ENCODE data around the gene ENTPD2.

Gene ENTPD2

DNA sequence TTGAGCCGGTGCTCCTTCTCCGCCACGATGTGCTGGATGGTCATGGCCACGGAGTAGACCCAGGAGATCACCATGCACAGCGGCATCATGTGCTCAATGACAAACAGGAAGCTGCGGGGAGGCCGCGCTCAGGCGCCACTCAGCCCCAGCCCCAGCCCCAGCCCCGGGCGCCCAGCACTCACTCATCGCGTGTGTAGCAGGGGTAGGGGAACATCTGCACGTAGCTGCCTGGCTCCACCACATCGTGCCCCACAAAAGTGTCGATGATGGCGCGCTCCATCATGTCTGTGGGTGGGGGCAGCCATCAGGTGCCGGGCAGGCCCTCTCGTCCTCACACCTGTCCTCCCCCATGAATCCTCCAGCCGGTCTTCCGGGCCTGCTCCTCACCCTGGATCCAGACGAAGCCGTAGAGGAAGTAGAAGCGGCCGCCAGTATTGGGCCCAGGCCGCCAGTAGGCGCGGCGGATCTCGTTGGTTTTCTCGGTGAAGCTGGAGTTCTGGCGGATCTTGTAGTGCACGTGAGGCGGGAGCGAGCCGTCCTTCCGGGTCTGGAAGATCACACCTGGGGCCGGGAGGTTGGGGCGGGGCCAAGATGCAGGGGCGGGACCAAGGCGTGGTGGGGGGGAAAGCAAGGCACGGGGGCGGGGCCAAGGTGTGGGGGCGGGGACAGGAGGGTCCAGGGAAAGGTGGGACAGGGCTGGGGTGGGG lies 35.9 kb downstream of the ENTPD2 start:
- no peaks in the 10 kb centered on the region for H3K4me1 ChIP-seq (ENCODE audit: insufficient read depth, low read length)
- H3K9ac ChIP-seq (ENCODE audit: low read depth, low read length), result no peak overlapping the region
- no peaks in the 10 kb centered on the region for H3K36me3 ChIP-seq (ENCODE audit: insufficient read depth, low read length)
- no peaks in the 10 kb centered on the region for H3K9me3 ChIP-seq (ENCODE audit: control insufficient read depth, insufficient read depth, low read length)

DNA sequence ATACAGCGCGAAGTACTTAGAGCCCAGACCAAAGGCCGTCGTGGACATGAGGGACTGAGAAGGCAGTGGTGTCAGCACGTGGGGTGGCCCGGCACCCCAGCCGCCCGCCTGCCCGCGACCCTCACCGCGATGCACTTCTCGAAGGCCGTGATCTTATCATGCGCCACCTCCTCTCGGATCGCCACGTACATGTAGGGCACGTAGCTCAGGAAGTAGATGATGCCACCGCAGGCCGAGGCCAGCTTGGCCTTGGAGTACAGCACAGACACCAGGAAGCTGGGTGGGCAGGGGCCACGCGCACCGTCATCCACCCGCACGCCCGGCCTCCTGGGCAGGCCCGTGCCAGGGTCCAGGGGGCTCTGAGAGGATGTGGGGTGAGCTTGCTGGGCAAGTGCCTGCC lies 36.8 kb downstream of the ENTPD2 start:
- Histone ChIP-seq H3K4me1 (ENCODE audit: insufficient read depth, low read length) (no peaks in the 10 kb centered on the region), H3K36me3 (ENCODE audit: insufficient read depth, low read length) (no peaks in the 10 kb centered on the region), H3K9ac (ENCODE audit: low read depth, low read length) (no peak overlapping the region), H3K9me3 (ENCODE audit: control insufficient read depth, insufficient read depth, low read length) (no peaks in the 10 kb centered on the region)

DNA sequence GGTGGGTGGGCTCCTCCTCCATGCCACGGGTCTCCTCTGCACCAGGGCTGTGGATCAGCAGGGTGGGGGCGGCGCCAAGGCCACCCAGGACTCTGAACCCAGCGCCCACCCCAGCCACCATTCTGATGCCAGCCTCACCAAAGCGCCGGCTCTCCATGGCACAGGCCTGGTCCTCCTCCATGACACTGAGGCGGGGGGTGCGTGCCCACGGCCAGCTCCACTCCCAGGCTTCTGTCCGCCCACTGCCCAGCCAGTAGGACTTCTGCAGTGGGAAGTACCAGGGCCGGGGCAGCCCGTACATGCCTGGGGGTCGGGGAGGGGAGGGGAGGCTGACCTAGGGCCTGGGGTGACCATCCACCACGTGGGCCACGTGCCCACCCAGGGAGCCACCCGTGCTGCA lies 37.4 kb downstream of the ENTPD2 start:
- Histone ChIP-seq H3K9ac (ENCODE audit: low read depth, low read length) (no peak overlapping the region), H3K4me1 (ENCODE audit: insufficient read depth, low read length) (no peaks in the 10 kb centered on the region), H3K36me3 (ENCODE audit: insufficient read depth, low read length) (no peaks in the 10 kb centered on the region), H3K9me3 (ENCODE audit: control insufficient read depth, insufficient read depth, low read length) (no peaks in the 10 kb centered on the region)

DNA sequence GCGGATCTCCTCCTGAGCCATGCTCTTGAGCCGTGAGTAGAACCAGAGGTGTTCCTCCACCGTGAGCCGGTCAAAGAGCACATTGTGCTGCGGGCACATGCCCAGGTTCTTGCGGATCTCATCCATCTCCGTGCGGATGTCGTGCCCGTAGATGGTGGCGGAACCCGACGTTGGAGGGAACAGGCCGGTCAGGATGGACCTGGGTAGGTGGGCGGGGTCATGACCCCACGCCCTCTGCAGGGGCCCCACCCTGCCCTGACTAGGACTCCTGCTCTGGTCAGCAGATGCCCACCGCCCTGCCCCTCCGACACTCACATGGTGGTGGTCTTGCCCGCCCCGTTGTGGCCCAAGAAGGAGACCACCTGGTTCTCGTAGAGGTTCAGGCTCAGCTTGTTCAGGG lies 37.9 kb downstream of the ENTPD2 start:
- H3K9ac ChIP-seq (ENCODE audit: low read depth, low read length), result no peak overlapping the region
- H3K36me3 ChIP-seq (ENCODE audit: insufficient read depth, low read length), result no peaks in the 10 kb centered on the region
- H3K9me3 ChIP-seq (ENCODE audit: control insufficient read depth, insufficient read depth, low read length), result no peaks in the 10 kb centered on the region
- no peaks in the 10 kb centered on the region for H3K4me1 ChIP-seq (ENCODE audit: insufficient read depth, low read length)

DNA sequence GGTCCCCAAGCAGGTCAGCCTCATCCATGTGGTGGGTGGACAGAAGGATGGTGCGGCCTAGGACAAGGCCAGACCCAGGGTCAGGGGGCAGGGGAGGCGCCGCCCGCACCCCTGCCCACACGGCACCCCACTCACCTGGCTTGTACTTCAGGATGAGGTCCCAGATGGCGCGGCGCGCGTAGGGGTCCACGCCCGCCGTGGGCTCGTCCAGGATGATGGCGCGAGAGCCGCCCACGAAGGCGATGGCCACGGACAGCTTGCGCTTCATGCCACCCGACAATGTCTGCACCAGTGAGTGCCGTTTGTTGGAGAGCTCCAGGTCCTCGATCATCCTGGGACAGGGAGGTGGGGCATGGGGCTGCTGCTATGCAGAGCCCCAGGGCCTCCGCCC lies 38.3 kb downstream of the ENTPD2 start:
- no peaks in the 10 kb centered on the region for H3K9me3 ChIP-seq (ENCODE audit: control insufficient read depth, insufficient read depth, low read length)
- H3K9ac ChIP-seq (ENCODE audit: low read depth, low read length), result no peak overlapping the region
- H3K4me1 ChIP-seq (ENCODE audit: insufficient read depth, low read length), result no peaks in the 10 kb centered on the region
- no peaks in the 10 kb centered on the region for H3K36me3 ChIP-seq (ENCODE audit: insufficient read depth, low read length)

DNA sequence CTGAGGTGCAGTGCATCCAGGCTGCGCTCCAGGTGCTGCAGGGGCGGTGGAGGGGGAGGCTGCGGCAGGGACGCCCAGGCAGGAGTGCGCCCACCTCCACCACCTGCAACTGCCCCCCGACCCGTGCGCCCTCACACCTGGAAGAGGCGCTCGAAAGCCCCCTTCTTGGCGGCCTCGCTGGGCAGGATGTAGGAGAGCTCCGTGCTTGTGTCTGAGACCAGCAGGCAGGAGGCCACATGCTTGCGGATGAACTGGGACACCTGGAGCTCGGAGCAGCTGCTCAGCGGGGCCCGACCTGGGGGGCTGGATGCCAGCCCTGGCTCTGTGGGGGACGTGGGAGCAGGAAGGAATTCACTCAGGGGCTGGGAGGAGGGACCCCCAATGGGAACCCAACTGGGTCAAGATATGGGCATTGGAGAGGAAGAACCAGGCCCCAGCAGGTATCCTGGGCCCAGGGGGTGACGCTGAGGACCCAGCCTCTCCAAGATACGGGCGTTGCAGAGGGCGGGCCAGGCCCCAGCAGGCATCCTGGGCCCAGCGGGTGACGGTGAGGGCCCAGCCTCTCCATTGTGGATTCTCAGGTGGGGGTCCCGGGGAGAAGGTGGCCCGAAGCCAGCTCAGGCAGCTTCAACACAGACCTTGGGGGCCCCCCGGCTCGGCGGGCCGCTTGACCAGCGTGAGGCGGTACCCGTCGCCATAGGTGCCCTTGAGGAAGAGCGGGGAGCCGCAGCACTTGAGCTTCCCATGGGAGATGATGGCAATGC lies 38.9 kb downstream of the ENTPD2 start:
- H3K4me1 ChIP-seq (ENCODE audit: insufficient read depth, low read length), result no peaks in the 10 kb centered on the region
- no peaks in the 10 kb centered on the region for H3K36me3 ChIP-seq (ENCODE audit: insufficient read depth, low read length)
- no peak overlapping the region for H3K9ac ChIP-seq (ENCODE audit: low read depth, low read length)
- H3K9me3 ChIP-seq (ENCODE audit: control insufficient read depth, insufficient read depth, low read length), result no peaks in the 10 kb centered on the region

DNA sequence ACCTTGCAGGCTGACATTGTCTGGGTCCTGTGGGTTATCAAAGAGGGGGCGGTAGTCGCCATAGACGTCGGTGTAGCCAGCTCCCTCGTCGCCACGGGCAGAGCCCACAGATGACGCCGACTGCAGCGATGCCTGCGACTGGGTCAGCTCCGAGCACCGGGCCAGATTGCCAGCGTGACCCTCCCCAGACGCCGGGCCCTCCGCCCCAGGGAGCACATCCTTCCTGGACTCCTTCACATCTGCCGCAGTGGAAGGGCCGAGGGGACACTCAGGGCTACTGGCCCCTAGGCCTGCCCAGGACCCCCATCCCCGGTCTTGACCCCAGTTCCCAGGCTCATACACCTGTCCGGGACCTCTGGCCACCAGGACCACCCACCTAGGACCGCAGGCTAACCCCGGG lies 39.7 kb downstream of the ENTPD2 start:
- Histone ChIP-seq H3K4me1 (ENCODE audit: insufficient read depth, low read length) (no peaks in the 10 kb centered on the region), H3K9me3 (ENCODE audit: control insufficient read depth, insufficient read depth, low read length) (no peaks in the 10 kb centered on the region), H3K9ac (ENCODE audit: low read depth, low read length) (no peak overlapping the region), H3K36me3 (ENCODE audit: insufficient read depth, low read length) (no peaks in the 10 kb centered on the region)

DNA sequence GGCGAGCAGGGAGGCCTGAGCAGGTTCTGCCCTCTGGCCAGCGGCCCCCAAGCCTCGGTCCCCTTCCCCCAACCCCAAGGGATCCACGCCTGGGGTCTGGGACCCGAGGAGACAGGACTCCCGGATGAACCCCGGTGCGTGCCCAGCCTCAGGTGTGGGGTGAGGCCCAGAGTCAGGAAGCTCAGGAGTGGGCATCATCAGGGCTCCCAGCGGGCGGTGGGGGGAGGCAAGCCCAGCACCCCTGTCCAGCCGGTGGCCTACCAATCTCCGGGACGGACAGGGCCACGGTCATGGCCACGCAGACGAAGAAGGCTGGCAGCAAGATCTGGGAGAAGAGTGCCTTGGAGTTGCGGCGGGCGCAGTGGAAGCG lies 40.3 kb downstream of the ENTPD2 start:
- Histone ChIP-seq H3K9me3 (ENCODE audit: control insufficient read depth, insufficient read depth, low read length) (no peaks in the 10 kb centered on the region), H3K4me1 (ENCODE audit: insufficient read depth, low read length) (no peaks in the 10 kb centered on the region), H3K36me3 (ENCODE audit: insufficient read depth, low read length) (no peaks in the 10 kb centered on the region), H3K9ac (ENCODE audit: low read depth, low read length) (no peak overlapping the region)

DNA sequence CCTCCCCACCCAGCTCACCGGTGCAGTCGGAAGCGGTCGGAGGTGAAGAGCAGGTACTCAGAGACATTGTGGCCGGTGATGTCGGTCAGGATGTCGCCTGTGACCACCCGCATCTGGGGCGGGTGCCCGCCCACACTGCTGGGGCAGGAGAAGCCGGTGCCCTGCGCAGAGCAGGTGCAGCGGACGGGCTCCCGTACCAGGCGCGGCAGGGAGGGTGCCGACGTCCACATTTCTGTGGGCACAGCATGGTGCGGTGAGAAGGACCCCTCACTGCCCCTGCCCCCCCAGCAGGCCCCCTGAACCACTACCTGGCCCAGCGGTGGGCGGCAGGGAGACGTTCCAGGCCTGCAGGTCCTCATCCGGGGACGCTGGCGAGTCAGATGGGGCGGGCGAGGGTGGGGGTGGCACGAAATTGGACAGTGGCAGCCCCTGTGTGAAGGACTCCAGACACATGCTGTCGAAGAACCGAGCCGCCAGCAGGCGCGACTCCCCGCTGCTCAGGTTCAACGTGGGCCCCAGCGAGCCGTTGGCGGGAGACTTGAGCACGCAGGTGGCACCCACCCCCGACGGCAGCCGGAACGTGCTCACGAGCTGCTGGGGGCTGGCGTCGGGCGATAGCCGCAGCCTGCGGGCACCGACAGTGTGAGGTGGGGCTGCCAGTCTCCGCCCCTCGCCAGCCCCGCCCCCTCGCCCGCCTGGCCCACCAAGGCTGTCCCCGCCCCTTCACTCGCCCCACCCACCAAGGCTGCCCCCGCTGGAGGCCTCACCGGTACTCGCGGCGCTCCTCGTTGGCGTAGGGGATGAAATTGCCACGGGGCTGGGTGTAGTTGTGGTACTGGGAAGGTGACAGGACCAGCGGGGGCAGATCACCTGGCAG lies 40.9 kb downstream of the ENTPD2 start:
- no peaks in the 10 kb centered on the region for H3K36me3 ChIP-seq (ENCODE audit: insufficient read depth, low read length)

DNA sequence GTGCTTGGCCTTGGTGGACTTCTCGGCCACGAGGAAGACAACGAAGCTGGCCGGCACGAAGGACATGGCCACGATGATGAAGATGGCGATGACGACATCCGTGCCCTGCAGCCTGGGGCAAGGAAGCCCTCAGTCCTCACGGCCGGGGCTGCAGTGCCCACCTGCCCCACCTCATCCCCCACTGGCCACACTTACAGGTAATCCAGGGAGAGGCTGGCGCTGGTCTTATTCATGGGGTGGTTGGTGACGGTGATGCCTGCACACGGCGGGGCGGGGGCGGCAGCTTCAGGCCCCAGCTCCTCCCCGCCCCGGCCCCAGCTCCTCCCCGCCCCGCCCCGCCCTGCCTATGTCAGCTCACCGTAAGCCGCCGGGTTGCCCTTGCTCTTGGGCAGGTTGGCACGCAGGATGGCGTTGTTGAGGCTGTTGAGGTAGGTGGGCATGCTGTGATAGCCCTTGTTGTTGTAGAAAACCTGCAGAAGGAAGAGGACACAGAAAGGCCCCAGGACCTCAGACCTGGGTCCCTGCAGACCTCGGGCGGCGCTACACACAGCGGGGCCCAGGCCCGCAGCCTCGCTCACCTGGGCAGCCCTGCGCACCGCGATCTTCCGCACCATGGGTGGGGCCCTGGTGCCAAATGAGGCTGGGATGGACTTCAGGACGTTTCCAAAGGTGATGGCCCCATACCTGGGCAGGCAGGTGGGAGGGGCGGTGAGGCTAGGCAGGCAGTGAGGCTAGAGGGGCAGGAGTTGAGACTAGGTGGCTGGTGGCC lies 41.8 kb downstream of the ENTPD2 start:
- H3K9ac ChIP-seq (ENCODE audit: low read depth, low read length), result no peak overlapping the region
- H3K9me3 ChIP-seq (ENCODE audit: control insufficient read depth, insufficient read depth, low read length), result no peaks in the 10 kb centered on the region
- no peaks in the 10 kb centered on the region for H3K4me1 ChIP-seq (ENCODE audit: insufficient read depth, low read length)
- H3K36me3 ChIP-seq (ENCODE audit: insufficient read depth, low read length), result no peaks in the 10 kb centered on the region

More for the DNA sequence above, 40.9 kb downstream of the ENTPD2 start:
- Histone ChIP-seq H3K9ac (ENCODE audit: low read depth, low read length) (no peak overlapping the region), H3K4me1 (ENCODE audit: insufficient read depth, low read length) (no peaks in the 10 kb centered on the region), H3K9me3 (ENCODE audit: control insufficient read depth, insufficient read depth, low read length) (no peaks in the 10 kb centered on the region)

DNA sequence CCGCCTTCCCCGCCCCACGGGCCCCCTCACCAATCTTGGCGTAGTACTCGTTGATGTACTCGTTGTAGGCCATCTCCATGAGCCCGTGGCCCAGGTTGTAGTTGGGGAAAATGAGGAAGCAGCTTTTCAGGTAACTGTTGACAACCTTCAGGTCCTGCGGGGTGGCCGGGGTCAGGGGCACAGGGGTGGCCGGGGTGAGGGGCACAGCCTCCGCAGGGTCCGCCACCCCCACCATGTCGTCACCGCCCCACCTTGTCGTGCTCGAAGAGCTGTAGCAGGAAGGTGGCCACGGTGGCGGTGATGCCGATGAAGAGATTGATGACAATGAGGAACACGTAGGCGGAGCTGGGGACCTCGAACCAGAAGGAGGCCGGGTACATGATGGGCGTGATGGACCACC lies 42.7 kb downstream of the ENTPD2 start:
- Histone ChIP-seq H3K9ac (ENCODE audit: low read depth, low read length) (no peak overlapping the region), H3K36me3 (ENCODE audit: insufficient read depth, low read length) (no peaks in the 10 kb centered on the region), H3K4me1 (ENCODE audit: insufficient read depth, low read length) (no peaks in the 10 kb centered on the region), H3K9me3 (ENCODE audit: control insufficient read depth, insufficient read depth, low read length) (no peaks in the 10 kb centered on the region)

DNA sequence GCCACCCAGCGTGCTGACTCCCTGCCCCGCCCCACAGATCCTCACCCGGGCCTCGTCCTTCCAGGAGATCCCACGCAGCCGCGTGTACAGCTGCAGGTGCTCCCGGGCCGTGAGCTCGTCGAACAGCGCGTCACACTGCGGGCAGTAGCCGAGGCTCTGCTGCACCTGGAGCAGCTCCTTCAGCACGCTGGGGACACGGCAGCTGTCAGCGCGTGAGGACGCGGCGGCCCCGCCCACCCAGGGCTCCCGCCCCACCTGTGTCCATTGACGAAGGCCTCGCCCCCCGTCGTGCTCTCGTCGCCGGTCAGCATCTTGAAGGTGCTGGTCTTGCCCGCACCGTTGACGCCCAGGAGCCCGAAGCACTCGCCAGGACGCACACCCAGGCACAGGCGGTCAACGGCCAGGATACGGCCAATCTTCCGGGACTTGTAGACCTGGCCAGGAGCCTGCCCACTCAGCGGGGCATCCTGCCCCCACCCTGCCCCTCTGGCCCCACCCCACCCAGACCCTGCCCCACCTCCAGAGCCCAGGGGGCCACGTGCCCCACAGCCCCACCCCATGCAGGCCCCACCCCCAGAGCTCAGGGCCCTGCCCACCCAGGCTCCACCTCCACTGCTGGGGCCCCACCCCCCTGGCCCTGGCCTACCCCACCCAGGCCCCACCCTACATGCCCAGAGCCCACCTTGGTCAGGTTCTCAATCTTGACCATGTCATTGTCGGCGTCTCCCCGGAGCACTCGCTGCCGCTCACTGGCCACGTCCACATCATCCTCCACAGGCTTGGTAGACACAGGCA lies 43.7 kb downstream of the ENTPD2 start:
- Histone ChIP-seq H3K4me1 (ENCODE audit: insufficient read depth, low read length) (no peaks in the 10 kb centered on the region), H3K9me3 (ENCODE audit: control insufficient read depth, insufficient read depth, low read length) (no peaks in the 10 kb centered on the region), H3K36me3 (ENCODE audit: insufficient read depth, low read length) (no peaks in the 10 kb centered on the region), H3K9ac (ENCODE audit: low read depth, low read length) (no peak overlapping the region)

DNA sequence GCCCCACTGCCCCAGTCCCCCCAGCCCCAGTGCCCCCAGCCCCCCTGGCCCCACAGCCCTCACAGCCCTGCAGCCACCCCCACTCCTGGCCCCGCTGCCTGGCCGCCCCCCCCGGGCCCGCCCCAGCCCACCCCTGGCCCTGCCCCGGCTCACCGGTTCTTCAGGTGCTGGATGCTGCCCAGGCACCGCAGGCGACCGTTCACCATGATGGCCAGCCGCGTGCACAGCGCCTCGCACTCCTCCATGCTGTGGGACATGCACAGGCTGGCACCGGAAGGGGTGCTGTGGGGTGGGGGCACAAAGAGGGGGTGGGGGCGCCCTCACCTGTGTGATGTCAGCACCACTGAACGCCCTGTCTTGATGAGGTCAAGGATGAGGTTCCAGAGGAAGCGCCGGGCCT lies 44.6 kb downstream of the ENTPD2 start:
- Histone ChIP-seq H3K4me1 (ENCODE audit: insufficient read depth, low read length) (no peaks in the 10 kb centered on the region), H3K9ac (ENCODE audit: low read depth, low read length) (no peak overlapping the region), H3K9me3 (ENCODE audit: control insufficient read depth, insufficient read depth, low read length) (no peaks in the 10 kb centered on the region), H3K36me3 (ENCODE audit: insufficient read depth, low read length) (no peaks in the 10 kb centered on the region)
